K562 (cell line): ENCODE measurements around the gene SNRPA. TPM values are rescaled to one million over a fixed set of nuclear protein-coding genes. Genes with fewer than 3 reads are reported as not detected.

Source experiments
- ATF1 ChIP-seq, 2 experiments: fragments of 450-650 bp in 1 of 2; IDR thresholded peaks; 2 replicates each; pipeline ENCODE4 v1.6.1; 2016; ENCODE audit warnings: missing compliant biosample characterization in 1 of 2, missing genetic modification characterization in 1 of 2
- BHLHE40 ChIP-seq: IDR thresholded peaks from 2 replicates; pipeline ENCODE4 v1.6.1; 2011; ENCODE audit warnings: low read length, improper control_type of control experiment
- CBFA2T2 ChIP-seq: fragments of 450-650 bp; conservative IDR thresholded peaks from 2 replicates; pipeline ENCODE4 v1.6.1; 2017; ENCODE audit warnings: mild to moderate bottlenecking
- CBX2 ChIP-seq: fragments of 200-600 bp; sonication (generic); IDR thresholded peaks from one replicate; pipeline ENCODE4 v1.6.1; 2012; ENCODE audit warnings: mild to moderate bottlenecking, low read length, inconsistent platforms; ENCODE audit not compliant: insufficient read depth, poor library complexity, severe bottlenecking
- FOXA1 ChIP-seq: fragments of 450-650 bp; IDR thresholded peaks from 2 replicates; pipeline ENCODE4 v1.6.1; 2016; ENCODE audit warnings: mild to moderate bottlenecking, borderline replicate concordance
- HMG20B ChIP-seq: fragments of 250-450 bp; sonication (Bioruptor Pico); IDR thresholded peaks from 2 replicates; pipeline ENCODE4 v1.5.0; 2021; ENCODE audit warnings: mild to moderate bottlenecking
- IFI16 ChIP-seq: fragments of 250-450 bp; sonication (Bioruptor Pico); IDR thresholded peaks from 2 replicates; pipeline ENCODE4 v2.1.2; 2022; ENCODE audit warnings: mild to moderate bottlenecking, inconsistent platforms
- KDM5B ChIP-seq: fragments of 200-600 bp; sonication (generic); IDR thresholded peaks from 2 replicates; pipeline ENCODE4 v1.6.1; 2012; ENCODE audit warnings: low read depth, mild to moderate bottlenecking, moderate library complexity, low read length, control low read depth, inconsistent platforms; ENCODE audit not compliant: insufficient replicate concordance
- KLF1 ChIP-seq: fragments of 450-650 bp; IDR thresholded peaks from 2 replicates; pipeline ENCODE4 v1.6.1; 2016; ENCODE audit warnings: missing genetic modification characterization, missing compliant biosample characterization
- MCM5 ChIP-seq: fragments of 450-650 bp; IDR thresholded peaks from 2 replicates; pipeline ENCODE4 v1.6.1; 2016; ENCODE audit warnings: low read depth
- NELFE ChIP-seq: IDR thresholded peaks from 2 replicates; pipeline ENCODE4 v1.6.1; 2011; ENCODE audit warnings: mild to moderate bottlenecking; ENCODE audit not compliant: insufficient read depth, insufficient read length
- PHB2 ChIP-seq: fragments of 450-650 bp; IDR thresholded peaks from 2 replicates; pipeline ENCODE4 v1.6.1; 2017; ENCODE audit warnings: low read depth
- PHF21A ChIP-seq: fragments of 450-650 bp; IDR thresholded peaks from 2 replicates; pipeline ENCODE4 v1.6.1; 2017; ENCODE audit warnings: low read depth, borderline replicate concordance
- PPARD ChIP-seq: fragments of 250-450 bp; sonication (Bioruptor Pico); IDR thresholded peaks from 2 replicates; pipeline ENCODE4 v1.8.0; 2022; ENCODE audit warnings: inconsistent platforms, mild to moderate bottlenecking, moderate library complexity
- RAD21 ChIP-seq, 2 experiments: fragments of 250-450 bp in 1 of 2; fragments of 450-650 bp in 1 of 2; sonication (Bioruptor Pico) in 1 of 2; formaldehyde crosslinking in 1 of 2; IDR thresholded peaks in 1 of 2; conservative IDR thresholded peaks in 1 of 2; 2 replicates each; pipeline versions ENCODE4 v1.4.0 to v1.8.0; 2020 to 2022; ENCODE audit warnings: mild to moderate bottlenecking in 2 of 2, moderate library complexity in 1 of 2
- RNF2 ChIP-seq: sonication (generic); IDR thresholded peaks from 2 replicates; pipeline ENCODE4 v1.6.1; 2016
- SIN3A ChIP-seq, 2 experiments: fragments of 150-350 bp in 1 of 2; IDR thresholded peaks; 2 replicates each; pipeline ENCODE4 v1.6.1; 2011 to 2016; ENCODE audit warnings: borderline replicate concordance in 2 of 2, low read depth in 2 of 2, low read length in 2 of 2, mild to moderate bottlenecking in 2 of 2, moderate library complexity in 2 of 2; ENCODE audit not compliant: control insufficient read depth in 1 of 2
- SIX5 ChIP-seq, 2 experiments: IDR thresholded peaks; 2 replicates each; pipeline ENCODE4 v1.6.1; 2011; ENCODE audit warnings: low read length in 2 of 2, borderline replicate concordance in 1 of 2, low read depth in 1 of 2, mild to moderate bottlenecking in 1 of 2, moderate library complexity in 1 of 2; ENCODE audit not compliant: insufficient read depth in 1 of 2
- TBL1XR1 ChIP-seq, 2 experiments: IDR thresholded peaks; 2 replicates each; pipeline ENCODE4 v1.6.1; 2012; ENCODE audit warnings: improper control_type of control experiment in 2 of 2, low read length in 2 of 2, mild to moderate bottlenecking in 1 of 2
- TEAD4 ChIP-seq, 2 experiments: sonication (generic) in 1 of 2; formaldehyde crosslinking in 1 of 2; IDR thresholded peaks; 2 replicates each; pipeline versions ENCODE4 v1.6.1 to v1.8.0; 2012 to 2022; ENCODE audit warnings: borderline replicate concordance in 1 of 2, inconsistent platforms in 1 of 2, low read length in 1 of 2, mild to moderate bottlenecking in 1 of 2, missing genetic modification reagents in 1 of 2
- THRAP3 ChIP-seq: fragments of 450-650 bp; IDR thresholded peaks from 2 replicates; pipeline ENCODE4 v1.6.1; 2016; ENCODE audit warnings: mild to moderate bottlenecking, inconsistent platforms, borderline replicate concordance
- ZBTB1 ChIP-seq: sonication (generic); formaldehyde crosslinking; IDR thresholded peaks from 2 replicates; pipeline ENCODE4 v1.8.1; 2023; ENCODE audit warnings: missing genetic modification reagents, low read depth, mild to moderate bottlenecking, borderline replicate concordance
- ZBTB17 ChIP-seq: fragments of 450-650 bp; formaldehyde crosslinking; IDR thresholded peaks from 2 replicates; pipeline ENCODE4 v1.4.0; 2020; ENCODE audit warnings: mild to moderate bottlenecking
- ZBTB7A ChIP-seq: IDR thresholded peaks from 2 replicates; pipeline ENCODE4 v1.6.1; 2011; ENCODE audit warnings: low read depth, mild to moderate bottlenecking, low read length, moderate library complexity, borderline replicate concordance; ENCODE audit not compliant: control insufficient read depth
- ZNF444 ChIP-seq: fragments of 250-450 bp; sonication (Bioruptor Pico); IDR thresholded peaks from 2 replicates; pipeline ENCODE4 v1.4.0; 2020; ENCODE audit warnings: mild to moderate bottlenecking, moderate library complexity
- ZNF766 ChIP-seq: fragments of 200-800 bp; sonication (Bioruptor generic); conservative IDR thresholded peaks from 2 replicates; pipeline ENCODE4 v1.6.1; 2016; ENCODE audit warnings: missing genetic modification characterization, missing compliant biosample characterization
- polyA plus RNA-seq, 8 experiments: library from polyadenylated mRNA; depleted of rRNA in 4 of 8; stranded (reverse) in 5 of 8; unstranded in 3 of 8; fragments of >200 nt; fragmentation: Nextera tagmentation in 2 of 8; fragmentation: Illumina TruSeq in 1 of 8; extraction: Ambion mirVana in 2 of 8; extraction: Trizol in 1 of 8; gene quantifications; 2 replicates each; pipeline versions ENCODE4 v1.2.1 to v1.2.3, GENCODE V29; 2011 to 2014; ENCODE audit warnings: inconsistent platforms in 1 of 8, missing spikeins in 1 of 8
- total RNA-seq, 7 experiments: library from RNA; depleted of rRNA in 6 of 7; stranded (reverse); fragments of >200 nt in 6 of 7; fragmentation: Illumina TruSeq in 2 of 7; extraction: Trizol in 2 of 7; gene quantifications; 2 replicates each; pipeline versions ENCODE4 v1.2.1 to v1.2.3, GENCODE V29; 2011 to 2021; ENCODE audit warnings: low replicate concordance in 1 of 7
- TF ChIP-seq, protein P1 (sequence below): fragments of 250-450 bp; sonication (Bioruptor Pico); IDR thresholded peaks from 2 replicates; pipeline ENCODE4 v1.5.0; 2020; ENCODE audit warnings: mild to moderate bottlenecking, borderline replicate concordance
- TF ChIP-seq, protein P2 (sequence below): sonication (generic); IDR thresholded peaks from 2 replicates; pipeline ENCODE4 v1.6.1; 2016

SNRPA gene
- total and polyA plus RNA-seq, 9 of the 15 experiments (the other 6 are each of a cell fraction or from before 2014, with no cell fraction given): 16.3 to 311 (median 193) TPM

DNA sequence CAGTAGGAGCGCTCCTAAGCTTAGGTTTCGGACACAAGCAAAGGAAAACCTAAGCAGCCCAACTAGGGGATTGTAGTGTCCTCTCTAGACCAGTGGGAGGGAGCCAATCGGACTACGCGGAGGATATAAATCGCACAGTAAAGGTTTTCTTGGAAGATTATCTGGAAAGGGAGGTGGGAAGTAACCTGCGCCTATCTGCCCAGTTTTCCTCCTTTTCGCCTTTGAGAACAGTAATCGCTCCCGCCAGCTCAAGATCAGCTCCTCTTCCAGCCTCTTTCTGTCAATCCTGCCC lies 26.6 kb downstream of the SNRPA start (continued):
- TF ChIP-seq KLF1 (tag) (no peak), BHLHE40 (peak; percentile 8; the same call in 1 of the 2 replicates), ZNF444 (CRISPR knock-in tag) (no peak), FOXA1 (no peak), HMG20B (CRISPR knock-in tag) (no peak), PHB2 (no peak), ZBTB1 (CRISPR knock-in tag) (no peak), MCM5 (no peak), TEAD4 (IDR thresholded peaks at IDR 0.05; ENCODE audit: low read length) (peak; percentile 10; the same call in 1 of the 2 replicates), TEAD4 (CRISPR knock-in tag; IDR thresholded peaks at IDR 0.05; ENCODE audit: borderline replicate concordance) (no peak), PPARD (CRISPR knock-in tag) (no peak), ZBTB17 (CRISPR knock-in tag) (no peak; the same call in 1 of the 2 replicates), IFI16 (CRISPR knock-in tag) (no peak), SIX5 (IDR thresholded peaks at IDR 0.05; ENCODE audit: borderline replicate concordance in 1 of 2, insufficient read depth in 1 of 2, low read depth in 1 of 2, low read length in 2 of 2) (no peak), KDM5B (peak; percentile 54), PHF21A (no peak), SIN3A (IDR thresholded peaks at IDR 0.05; ENCODE audit: borderline replicate concordance in 2 of 2, control insufficient read depth in 1 of 2, low read depth in 2 of 2, low read length in 2 of 2) (peak in 1 of 2 experiments; percentile 24; a peak in 1 of 4 replicates), RNF2 (no peak), NELFE (no peak), ATF1 (CRISPR knock-in tag; IDR thresholded peaks at IDR 0.05) (no peak), ATF1 (tag; IDR thresholded peaks at IDR 0.05) (peak; percentile 96), ZNF766 (CRISPR knock-in tag) (no peak), TBL1XR1 (IDR thresholded peaks at IDR 0.05; ENCODE audit: low read length in 2 of 2) (peak in 1 of 2 experiments; percentile 26; a peak in 1 of 4 replicates), ZBTB7A (0 out of 2 replicates have a peak, but pooled peaks have one; percentile 8), RAD21 (CRISPR knock-in tag; conservative IDR thresholded peaks at IDR 0.05 in 1 of 2, IDR thresholded peaks at IDR 0.05 in 1 of 2) (no peak), CBX2 (no peak), CBFA2T2 (no peak), THRAP3 (no peak)
- TF ChIP-seq, protein P1, sequence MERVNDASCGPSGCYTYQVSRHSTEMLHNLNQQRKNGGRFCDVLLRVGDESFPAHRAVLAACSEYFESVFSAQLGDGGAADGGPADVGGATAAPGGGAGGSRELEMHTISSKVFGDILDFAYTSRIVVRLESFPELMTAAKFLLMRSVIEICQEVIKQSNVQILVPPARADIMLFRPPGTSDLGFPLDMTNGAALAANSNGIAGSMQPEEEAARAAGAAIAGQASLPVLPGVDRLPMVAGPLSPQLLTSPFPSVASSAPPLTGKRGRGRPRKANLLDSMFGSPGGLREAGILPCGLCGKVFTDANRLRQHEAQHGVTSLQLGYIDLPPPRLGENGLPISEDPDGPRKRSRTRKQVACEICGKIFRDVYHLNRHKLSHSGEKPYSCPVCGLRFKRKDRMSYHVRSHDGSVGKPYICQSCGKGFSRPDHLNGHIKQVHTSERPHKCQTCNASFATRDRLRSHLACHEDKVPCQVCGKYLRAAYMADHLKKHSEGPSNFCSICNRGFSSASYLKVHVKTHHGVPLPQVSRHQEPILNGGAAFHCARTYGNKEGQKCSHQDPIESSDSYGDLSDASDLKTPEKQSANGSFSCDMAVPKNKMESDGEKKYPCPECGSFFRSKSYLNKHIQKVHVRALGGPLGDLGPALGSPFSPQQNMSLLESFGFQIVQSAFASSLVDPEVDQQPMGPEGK (CRISPR knock-in tag): peak; percentile 30; the same call in 1 of the 2 replicates
- TF ChIP-seq, protein P2, sequence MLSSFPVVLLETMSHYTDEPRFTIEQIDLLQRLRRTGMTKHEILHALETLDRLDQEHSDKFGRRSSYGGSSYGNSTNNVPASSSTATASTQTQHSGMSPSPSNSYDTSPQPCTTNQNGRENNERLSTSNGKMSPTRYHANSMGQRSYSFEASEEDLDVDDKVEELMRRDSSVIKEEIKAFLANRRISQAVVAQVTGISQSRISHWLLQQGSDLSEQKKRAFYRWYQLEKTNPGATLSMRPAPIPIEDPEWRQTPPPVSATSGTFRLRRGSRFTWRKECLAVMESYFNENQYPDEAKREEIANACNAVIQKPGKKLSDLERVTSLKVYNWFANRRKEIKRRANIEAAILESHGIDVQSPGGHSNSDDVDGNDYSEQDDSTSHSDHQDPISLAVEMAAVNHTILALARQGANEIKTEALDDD: no peak
